HG03064 (cell line): ENCODE results near the gene WDR48.
"Not testable (repeated sequence)": the region's sequence is repeated elsewhere in the genome, so short reads cannot be mapped to it uniquely, and the experiment has no call there.

ENCODE experiments used
- ATAC-seq: cut with Tn5 transposase; IDR thresholded peaks from one replicate; pipeline ENCODE4 v1.9.1; 2021; ENCODE audit warnings: low read depth; ENCODE audit not compliant: unreplicated experiment

WDR48 gene

DNA sequence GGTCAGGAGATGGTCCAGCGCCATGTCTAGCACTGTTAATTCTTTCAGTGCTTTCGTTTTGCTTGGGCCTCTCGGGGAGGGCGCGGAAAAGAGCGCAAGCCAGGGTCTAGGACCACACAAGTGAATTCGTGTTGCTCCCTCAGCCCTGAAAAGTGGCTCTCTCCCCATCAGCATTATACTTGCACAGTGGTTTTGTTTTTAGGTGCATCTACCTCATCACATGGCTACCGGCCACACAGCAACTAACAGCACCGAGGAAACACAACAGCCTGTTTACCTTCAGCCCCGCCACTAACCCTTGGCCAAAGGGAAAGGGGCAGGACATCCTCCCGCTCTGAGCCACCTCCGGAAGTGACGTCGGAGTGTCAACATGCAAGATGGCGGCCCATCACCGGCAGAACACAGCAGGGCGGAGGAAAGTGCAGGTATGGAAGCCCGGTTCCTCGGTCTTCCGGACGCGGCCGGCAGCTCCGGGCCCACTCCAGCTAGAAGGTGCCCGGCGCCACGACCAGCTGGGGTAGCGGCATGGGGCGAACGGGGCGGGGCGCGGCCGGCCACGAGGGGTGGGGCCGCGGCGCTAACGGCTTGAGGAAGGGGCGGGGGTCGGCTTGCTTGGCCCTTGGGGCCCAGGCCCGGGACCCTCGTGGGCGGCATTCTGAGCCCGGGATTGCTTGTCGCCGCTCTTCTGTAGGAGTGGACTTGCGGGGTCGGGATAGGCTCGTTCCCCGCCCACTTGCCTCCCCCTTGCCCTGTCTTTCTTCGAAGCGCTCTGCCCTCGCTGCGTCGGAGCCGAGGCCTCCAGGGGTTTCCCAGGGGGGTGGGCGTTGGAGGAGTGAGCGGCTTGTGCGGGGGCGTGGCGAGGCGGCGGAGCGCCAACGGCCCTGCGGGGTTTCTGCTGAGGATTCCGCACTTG, at the start of gene WDR48, which contains the start of gene SCN11A:
WDR48 (plus strand) TSS at position 368 of the 913 bp plus-strand sequence; CDS start at position 378, 10 bp downstream.
SCN11A (minus strand) TSS at position 296 of the 913 bp plus-strand sequence. CDS start 101,582 bp downstream, outside the sequence.
- peak; percentile 98 for ATAC-seq

DNA sequence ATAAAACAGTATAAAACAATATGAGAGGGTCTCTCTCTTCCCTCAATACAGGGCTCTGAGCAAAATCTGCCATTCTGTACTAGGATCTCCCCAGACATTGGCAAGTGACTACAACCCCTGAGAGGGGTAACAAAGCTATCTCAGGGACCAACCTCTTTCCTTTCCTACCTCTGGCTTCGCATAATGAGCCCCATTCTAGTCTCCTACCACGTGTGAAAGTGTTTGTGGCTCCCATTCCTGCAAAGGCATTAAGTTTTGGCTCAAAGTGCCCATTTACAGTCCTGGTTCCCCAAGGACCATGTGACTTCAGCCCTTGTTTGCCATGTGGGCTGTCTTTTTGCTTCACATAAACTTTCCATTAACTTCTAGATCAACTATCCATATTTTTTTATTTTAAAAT, 46.5 kb upstream of the WDR48 start:
- ATAC-seq, result no peak

DNA sequence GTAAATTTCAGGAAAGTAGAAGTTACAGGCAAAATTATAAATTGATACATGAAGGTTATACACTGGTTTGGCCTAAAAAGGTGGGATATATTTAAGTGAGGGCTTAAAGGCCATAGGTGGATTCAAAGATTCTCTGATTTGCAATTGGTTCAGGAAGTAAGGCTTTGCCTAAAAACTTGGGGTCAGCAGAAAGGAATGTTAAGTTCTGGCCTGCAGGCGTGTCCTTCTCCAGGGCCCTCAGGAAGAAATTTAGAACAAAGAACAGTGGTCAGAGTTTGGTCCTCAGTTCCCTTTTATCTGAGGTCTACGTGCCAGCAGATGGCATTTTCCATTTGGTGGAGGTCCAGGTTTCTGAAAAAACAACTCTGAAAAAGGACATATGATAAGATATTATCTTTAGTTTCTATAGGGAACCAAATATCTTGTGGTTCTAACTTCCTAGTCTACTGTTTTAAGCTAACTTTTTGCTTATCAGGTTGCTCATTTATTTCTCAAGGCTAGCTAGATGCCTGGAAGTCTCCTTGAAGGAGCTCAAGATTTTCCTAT, 40.6 kb upstream of the WDR48 start:
- ATAC-seq, result no peak

DNA sequence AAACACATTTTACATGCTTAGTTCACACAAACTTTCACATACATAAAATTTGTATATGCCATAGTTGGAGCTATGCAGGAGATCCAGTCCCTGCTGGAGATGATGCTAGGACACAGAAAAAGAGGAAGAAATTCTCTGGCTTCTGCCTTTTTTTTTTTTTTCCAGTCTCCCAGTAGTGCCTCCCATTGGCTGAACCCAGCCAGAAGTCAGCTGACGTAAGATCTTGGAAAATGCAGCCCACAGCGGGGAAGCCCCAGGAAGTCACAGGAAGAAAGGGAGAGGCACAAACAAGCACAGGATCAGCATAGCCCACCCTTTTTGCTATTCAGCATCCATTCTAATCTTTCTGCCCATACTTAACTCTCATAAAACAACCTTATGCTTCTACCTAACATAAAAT, 38.5 kb upstream of the WDR48 start:
- no peak for ATAC-seq

DNA sequence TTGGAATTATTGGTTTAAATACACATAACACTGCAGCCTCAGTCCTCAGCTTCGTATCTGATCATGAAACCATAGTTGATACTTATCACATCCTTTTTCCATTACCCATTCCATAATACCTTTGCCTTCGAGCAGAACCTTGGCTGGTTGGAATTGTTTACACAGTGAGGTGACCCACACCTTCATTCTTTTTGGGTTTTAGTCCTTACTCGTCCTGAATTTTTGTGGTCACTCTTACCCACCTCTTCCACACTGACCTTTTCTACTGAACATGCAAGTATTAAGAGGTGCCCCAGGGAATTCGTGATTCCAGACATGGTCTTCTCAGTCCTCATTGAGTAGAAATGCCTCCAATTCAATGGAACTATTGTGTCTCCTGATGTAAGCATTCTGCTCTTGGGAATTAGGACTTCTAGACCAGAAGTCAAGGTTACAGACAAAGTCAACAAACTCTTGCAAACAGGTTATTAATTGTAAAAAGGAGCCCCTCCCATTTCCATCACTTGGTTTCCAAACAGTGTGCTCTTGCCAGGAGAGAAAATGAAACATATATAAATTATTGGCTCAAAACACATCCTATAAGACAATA, 37.8 kb upstream of the WDR48 start:
- no peak for ATAC-seq

DNA sequence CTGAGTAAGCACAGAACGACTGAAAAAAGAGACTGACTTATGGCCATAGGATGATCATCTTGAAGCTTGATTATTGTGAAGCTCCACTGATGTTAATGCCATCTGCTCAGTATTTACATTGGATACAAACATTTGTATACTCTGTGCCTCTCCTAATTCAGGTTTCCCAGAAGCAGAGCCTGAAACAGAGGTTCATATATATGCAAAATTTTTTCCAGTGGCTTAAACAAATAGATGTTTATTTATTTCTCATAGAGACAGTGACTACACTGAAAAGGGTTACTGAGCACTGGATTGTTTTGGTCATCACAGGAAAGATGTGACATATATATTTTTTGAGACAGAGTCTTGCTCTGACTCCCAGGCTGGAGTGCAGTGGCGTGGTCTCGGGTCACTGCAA, 36.4 kb upstream of the WDR48 start:
- ATAC-seq, result no peak

DNA sequence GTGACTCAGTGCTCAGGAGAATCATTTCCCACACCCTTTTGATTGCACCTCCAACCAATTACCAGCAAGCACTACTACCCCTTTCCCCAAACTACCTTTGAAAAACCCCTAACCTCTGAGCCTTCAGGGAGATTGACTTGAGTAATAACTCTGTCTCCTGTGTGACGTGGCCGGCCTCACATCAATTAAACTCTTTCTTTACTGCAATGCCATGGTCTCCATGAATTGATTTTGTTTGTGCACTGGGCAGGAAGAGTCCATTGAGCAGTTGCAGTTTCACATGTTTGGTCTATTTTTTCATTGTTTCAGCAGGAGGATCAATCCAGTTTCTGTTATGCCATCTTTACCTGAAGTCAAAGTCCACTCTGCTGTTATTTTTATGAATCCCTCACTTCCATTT, 32.5 kb upstream of the WDR48 start:
- ATAC-seq, result no peak

DNA sequence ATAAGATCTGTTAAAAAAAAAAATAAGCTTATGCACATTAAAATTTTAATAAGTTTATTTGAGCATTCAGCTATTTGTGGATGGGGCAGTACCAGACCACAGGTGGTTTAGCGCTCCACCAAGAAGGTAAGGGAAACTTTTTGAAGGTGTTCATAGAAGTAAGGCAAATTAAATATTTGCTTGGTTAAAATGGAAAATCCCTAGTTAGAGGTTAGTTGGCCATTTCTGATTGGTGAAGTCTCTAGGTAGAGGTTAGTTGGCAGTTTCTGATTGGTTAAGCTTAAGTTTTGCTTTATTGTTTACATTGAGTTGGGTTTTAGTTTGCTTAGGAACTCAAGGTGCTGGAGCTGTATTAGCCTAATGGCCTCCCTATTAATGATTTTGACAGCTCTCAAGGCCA, 30.8 kb upstream of the WDR48 start:
- peak; percentile 58 for ATAC-seq

DNA sequence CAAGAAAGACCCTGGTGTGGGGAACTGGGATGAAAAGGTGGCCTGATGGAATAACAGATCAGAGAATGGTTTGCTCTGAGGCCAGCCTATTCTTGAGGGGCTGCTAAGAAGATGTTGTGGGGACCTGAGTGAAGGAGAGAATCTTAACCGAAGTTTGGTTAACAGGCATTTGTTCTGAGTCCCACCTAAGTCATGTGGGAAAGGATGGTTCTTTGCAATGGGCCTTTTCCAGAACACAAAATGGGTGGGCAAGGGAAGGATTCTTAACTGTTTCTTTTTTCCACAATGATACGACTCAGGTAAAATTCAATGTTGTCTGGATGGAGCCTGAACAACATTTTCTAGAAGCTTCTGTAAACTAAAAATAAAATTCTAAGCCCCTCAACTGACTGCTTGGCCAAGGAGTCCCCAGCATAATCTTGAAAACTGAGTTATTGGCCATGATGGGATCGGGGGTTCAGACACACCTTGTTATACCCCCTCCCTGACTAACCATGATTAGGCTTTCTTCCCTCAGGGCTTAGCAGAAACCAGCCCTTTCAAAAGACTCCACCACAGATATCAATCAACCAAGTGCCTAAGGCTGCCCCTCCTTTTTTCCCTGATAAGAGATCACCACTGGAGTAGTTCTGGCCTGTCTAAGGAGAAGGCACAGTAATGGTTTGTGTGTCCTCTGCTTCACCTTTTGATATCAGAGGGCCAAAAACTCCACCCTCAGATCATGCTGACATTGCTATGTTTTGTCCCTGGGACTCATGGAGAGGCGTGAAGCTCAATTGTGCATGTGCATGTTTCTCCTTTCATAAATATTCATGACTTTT, 30.1 kb upstream of the WDR48 start:
- no peak for ATAC-seq

DNA sequence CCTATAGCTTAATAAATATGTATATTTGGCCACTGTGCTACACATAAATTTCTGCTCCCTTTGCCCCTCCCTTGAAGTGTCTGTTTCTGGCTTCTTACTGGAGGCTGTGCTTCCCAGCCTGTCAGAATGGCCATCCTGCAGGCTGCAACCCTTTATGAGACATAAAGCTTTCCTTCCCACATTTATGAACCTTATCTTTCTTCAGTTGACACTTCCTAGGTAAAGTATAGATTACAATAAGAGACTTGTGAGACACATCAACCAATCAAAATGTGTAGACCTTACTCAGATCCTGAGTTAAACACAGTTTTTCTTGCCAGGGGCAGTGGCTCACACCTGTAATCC, 29.6 kb upstream of the WDR48 start:
- ATAC-seq, result no peak

DNA sequence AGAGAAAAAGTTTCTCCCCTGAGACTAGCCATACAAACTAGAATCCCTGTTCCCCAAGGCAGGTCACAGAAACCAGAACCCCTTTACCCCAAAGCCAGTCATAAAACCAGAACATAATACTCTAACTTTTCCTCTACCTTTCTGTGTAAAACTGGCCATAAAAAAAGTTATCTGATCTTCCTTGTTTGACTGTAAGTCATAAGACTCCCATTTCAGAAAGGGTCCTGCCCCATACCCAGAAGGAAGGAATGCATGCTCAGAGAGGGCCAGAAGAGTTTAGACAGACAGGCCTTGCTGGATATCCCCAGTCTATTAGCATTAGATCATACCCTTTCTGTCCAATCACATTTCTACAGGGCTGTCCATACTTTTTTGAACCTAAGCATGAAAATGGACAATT, 27.3 kb upstream of the WDR48 start:
- no peak for ATAC-seq

DNA sequence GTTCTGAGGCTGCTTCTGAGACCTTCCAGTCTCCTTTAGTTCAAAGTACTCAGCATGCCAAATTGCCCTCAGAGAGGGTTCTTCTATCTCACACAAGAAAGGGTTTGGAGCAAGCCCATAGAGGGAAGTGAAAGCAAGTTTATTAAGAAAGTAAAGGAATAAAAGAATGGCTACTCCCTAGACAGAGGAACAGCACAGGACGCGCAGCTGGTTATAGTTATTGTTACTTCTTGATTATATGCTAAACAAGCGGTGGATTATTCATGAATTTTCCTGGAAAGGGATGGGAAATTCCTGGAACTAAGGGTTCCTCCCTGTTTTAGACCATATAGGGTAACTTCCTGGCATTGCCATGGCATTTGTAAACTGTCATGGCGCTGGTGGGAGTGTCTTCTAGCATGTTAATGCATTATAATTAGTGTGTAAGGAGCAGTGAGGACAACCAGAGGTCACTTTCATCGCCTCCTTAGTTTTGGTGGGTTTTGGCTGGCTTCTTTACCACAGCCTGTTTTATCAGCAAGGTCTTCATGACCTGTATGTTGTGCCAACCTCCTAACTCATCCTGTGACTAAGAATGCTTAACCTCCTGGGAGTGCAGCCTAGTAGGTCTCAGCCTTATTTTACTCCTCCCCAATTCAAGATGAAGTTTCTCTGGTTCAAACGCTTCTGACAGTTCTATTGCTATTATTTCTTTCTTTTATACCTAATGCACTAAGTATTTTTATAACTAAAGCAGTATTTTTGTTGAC, 26.4 kb upstream of the WDR48 start:
- no peak for ATAC-seq

DNA sequence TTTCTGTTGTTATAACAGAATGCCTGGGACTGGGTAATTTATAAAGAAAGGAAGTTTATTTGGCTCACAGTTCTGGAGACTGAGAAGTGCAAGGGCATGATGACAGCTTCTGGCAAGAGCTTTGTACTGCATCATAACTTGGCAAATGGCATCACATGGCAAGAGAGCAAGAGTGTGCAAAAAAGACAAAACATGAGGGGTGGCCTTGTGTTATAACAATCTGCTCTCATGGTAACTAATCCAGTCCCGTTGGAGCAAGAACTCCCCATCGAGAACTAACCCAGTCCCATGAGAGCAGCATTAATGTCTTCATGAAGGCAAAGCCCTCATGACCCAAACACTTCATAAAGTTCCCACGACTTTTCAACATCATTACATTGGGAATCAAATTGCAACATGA, 23.3 kb upstream of the WDR48 start:
- no peak for ATAC-seq

DNA sequence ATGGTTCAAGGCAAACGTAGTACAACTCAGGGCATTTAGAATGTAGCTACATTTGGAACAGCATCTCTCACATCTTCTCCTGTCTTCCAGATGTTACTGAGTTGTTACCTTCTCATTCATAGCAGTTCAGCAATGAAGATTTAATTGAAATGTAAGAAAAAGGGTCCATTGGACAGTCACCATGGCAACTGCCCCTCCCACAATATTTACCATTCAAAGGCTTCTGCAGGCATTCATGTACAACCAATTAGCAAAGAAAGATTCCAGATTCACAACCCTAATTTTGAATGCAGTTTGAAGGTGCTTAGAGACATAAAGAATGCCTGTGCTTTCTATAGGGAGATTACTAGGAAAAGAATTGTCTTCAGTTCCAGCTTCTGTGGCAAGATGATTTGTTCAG, 22.3 kb upstream of the WDR48 start:
- no peak for ATAC-seq

DNA sequence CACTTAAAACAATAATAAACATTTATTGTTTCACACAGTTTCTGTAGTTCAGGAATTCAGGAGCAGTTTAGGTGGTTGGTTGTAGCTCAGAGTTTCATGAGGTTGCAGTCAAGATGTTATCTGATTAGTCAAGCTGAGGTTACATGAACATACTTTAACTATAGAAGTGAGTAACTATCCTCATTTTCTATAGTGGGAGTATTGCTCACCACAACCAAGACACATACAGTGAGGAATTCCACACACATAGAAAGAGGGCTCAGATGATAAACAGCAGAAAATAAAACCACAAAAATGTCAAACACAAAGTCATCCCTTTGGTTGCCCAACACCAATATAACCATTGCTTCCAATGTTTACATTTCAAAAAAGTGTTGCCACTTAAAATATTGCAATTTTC, 13.7 kb upstream of the WDR48 start:
- ATAC-seq, result no peak

DNA sequence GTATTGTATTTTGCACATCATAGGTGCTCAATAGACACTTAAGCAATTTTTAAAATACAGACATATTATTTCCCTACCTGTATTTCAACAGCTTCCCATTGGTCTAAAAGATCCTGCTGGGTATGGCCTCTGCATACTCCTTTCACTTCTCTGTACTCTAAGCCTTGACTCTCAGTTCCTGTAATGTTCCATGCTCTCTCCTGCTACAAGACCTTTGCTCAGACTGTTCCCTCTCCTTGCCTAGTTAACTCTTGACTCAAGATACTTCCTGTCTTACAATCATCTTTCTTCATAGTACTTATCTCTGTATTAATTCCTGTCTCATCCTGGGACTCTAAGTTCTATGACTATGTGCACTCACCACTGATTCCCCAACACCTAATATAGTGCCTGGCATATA, 1.8 kb upstream of the WDR48 start:
- ATAC-seq, result no peak

DNA sequence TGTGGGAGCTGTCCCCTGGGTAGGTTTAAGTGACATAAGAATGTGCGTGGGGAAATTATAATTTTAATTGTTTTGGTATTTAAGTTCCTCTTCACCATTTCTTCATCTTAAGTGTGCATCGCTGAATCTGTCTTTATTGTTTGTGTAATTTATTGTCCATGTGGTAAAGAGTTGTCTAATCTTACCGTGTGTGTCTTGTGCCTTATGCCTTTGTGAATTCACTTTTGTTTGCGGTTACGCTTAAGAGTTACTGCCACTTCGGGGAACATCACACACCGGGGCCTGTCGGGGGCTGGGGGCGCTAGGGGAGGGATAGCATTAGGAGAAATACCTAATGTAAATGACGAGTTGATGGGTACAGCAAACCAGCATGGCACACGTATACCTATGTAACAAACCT, 767 bp downstream of the WDR48 start:
- ATAC-seq, result no peak

DNA sequence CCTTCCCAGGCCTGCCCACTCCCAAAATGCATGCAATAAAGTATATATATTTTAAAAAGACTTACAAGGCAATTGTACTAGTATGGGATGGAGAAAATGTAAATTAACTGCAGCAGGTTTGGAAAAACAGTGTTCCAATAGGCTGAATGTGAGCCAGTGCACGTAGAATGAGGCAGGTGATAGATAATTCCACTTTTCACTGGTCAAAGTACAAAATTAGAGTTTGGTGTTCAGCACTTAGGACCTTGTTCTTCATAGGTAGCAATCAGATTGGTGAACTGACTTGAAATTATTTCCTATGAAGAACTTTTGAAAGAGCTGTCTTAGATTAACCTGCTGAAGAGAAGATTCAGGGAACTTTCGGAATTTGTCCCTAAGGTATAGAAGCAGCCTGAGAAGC, 1.9 kb downstream of the WDR48 start:
- ATAC-seq, result no peak

DNA sequence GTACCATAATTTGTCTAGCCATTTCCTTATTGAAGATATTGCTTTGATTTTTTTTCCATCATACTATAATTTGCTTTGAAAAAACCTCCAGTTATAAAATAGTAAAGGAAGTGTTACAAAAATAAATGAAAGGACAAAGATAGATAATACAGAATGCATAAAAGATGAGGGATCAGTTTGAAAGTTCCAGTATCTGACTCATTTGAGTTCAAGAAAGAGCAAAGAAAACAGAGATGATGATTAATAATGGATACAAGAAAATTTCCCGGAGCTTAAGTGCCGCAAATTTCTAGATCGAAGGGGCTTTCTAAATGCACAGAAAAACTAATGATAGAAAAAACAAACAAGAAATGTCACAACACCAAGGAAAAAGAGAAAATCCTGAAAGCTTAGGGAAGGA, 4.3 kb downstream of the WDR48 start:
- no peak for ATAC-seq

DNA sequence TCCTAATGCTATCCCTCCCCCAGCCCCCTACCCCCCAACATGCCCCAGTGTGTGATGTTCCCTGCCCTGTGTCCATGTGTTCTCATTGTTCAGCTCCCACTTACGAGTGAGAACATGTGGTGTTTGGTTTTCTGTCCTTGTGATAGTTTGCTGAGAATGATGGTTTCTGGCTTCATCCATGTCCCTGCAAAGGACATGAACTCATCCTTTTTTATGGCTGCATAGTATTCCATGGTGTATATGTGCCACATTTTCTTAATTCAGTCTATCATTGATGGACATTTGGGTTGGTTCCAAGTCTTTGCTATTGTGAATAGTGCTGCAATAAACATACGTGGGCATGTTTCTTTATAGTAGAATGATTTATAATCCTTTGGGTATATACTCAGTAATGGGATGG, 9.4 kb downstream of the WDR48 start:
- ATAC-seq, result not testable (repeated sequence)
